GM18870 (cell line): ENCODE data around the gene ZBED6.
"Not testable (repeated sequence)": the region's sequence is repeated elsewhere in the genome, so short reads cannot be mapped to it uniquely, and the experiment has no call there.

Experiments
- ATAC-seq: cut with Tn5 transposase; IDR thresholded peaks from one replicate; pipeline ENCODE4 v1.9.1; 2021; ENCODE audit warnings: moderate library complexity; ENCODE audit not compliant: unreplicated experiment

The ZBED6 gene

DNA sequence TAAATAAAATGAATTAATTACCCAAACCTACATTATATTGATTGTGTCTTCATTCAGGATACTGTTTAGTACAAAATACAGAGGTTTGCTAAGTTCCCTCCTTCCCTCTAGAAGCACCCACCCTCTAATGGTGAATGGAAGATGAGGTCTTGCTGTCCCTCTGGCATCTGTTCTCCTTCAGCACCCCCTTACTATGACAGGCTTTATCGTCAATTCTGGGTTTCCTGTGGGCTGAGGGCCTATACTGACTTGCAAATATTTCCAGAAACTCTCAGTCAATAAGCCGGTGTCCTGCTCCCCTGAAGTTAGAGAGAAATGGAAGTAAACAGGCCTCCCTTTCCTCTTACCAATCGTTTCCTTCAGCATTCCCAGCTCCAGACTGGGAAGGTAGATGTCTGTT is 17.3 kb upstream of the ZBED6 start:
- ATAC-seq: no peak

DNA sequence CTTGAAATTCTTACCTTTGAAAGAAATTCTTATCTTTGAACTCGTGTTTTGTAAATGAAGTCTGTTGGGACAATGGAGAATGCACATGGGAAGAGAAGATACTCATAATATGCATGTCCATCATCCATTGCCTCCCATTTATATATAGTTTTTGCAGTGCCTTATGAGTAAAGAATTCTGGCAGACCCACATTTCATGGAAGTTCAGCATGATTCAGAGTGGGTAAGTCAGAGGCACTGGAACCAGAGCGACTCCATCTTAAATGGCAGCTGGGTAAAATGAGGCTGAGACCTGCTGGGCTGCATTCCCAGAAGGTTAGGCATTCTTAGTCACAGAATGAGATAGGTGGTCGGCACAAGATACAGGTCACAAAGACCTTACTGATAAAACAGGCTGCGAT is 16.6 kb upstream of the ZBED6 start:
- no peak for ATAC-seq

DNA sequence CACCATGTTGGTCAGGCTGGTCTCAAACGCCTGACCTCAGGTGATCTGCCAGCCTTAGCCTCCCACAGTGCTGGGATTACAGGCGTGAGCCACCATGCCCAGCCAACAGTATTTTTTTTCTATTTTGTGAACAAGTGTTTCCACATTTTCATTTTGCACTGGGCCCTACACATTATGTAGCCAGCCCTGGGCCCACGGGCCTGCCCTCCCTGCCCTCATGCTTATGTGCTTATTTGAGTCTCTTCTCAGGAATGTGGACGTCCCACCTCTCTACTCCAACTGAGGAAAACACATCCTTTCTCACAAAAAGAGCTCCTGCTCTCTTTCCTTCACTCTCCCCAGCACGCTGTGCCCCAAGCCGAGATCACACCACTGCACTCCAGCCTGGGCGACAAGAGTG is 13.5 kb upstream of the ZBED6 start:
- no peak for ATAC-seq

DNA sequence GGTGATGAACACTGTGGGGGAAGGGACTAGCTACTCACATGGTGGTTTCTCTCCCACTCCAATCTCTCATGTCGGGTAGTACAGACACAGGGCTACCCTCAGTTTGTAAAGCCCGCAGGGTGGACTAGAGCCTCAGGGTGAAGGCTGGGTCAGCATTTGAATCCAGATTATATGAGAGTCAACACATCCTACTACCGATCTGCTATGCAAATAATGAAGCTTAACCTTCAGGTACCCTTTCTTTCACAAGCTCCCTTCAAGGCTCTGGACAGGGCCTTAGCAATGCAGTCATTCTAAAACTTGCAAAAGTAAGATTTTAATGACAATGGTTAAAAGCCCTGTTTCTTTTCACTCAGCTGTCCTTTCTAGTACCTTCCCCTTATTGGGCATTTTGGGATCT is 5.5 kb upstream of the ZBED6 start:
- ATAC-seq: no peak

DNA sequence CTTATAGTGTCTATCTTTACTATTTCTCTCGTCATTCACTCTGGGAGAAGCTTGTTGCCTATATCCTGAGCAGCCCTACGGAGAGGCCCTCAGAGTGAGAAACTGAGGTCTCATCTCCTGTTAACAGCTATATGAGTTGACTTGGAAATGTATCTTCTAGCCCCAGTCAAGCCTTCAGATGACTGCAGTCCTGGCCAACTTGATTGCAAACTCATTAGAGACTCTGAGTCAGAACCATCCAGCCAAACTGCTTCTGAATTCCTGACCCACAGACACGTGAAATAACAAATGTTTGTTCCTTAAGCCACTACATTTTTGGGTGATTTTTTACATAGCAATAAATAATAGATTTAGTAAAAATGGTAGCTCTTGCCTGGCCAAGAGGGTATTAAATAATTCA is 3.9 kb upstream of the ZBED6 start:
- ATAC-seq: no peak

DNA sequence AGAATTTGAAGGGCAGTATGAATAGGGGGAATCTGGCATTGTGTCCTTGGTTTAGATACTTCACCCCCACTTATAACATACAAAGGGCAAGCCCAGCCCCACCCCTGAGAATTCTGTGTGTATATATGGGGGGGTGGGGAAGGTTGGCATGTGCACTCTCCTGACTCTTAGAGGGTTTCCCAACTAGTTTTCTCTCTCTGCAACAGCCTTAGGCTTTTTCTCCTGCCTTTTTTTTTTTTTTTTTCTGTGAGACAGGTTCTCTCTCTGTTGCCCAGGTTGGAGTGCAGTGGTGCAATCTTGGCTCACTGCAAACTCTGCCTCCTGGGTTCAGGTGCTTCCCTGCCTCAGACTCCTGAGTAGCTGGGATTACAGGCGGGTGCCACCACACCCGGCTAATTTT is 2.9 kb upstream of the ZBED6 start:
- no peak for ATAC-seq

DNA sequence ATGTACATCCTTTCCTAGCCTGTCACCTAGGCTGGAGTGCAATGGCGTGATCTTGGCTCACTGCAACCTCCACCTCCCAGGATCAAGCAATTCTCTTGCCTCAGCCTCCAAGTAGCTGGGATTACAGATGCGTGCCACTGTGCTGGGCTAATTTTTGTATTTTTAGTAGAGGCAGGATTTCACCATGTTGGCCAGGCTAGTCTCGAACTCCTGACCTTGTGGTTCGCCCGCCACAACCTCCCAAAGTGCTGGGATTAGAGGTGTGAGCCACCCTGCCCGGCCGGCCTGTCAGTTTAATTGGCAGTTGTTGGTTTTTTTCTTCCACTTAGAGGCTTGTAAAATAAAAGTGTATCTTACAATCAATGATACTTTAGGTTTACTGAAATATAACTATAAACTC is 1.9 kb upstream of the ZBED6 start:
- not testable (repeated sequence) for ATAC-seq

DNA sequence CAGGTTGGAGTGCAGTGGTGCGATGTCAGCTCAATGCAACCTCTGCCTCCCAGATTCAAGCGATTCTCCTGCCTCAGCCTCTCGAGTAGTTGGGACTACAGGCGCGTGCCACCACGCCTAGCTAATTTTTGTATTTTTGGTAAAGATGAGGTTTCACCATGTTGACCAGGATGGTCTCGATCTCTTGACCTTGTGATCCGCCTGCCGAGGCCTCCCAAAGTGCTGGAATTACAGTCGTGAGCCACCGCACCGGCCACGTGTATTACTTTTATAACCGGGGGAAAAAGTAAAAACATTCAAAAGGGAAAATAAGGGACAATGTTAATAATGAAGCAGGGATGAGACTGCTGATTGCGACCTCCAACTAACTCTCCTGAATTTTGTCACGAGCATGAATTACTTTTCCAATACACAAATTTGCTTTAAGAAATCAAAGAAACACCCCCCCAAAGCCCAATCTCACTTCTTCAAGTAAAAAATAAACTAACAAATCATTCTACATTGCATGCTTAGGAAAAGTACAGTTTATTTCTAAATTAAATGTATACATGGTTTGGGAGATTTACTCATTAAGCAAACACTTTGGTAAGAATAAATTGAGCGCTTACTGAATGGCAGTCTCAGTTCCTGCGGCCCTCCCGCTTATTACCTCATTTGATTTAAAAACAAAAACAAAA is 521 bp upstream of the ZBED6 start:
- ATAC-seq: no peak

DNA sequence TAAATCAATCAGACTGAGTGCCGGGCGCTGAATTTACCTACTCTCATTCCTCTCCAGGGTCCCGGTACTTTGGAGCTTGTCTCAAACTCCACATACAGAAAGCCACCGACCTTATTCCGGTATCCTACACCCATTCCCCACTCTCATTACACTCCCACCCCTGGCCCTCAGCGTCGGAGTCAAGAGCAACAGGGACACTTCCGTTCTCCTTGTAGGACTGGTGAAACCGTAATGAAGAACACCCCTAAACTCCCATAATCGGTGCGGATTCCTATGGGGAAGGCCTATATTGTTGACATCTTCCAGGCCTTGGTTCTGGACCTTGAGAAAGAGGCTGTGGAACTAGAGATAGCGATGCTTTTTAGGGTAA is 798 bp downstream of the ZBED6 start:
- ATAC-seq: no peak

DNA sequence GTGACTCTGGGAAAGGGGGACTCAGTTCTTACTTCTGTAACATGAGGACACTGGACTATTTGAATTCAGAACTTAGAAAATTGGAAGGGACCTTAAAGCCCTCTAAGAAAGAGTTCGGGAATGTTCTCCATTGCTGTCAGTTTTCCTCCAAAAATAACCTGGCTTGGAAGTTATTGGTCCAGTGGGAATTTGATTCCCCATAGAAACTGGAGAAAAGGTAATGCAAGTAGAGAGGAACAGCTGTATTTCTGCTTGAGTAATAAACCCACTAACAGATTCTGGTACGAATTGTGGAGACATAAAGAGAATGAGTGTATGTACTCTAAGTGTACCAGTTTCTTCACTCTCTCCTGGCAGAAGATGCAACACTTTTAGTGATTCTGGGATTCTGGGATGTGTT is 1.8 kb downstream of the ZBED6 start:
- ATAC-seq: no peak

DNA sequence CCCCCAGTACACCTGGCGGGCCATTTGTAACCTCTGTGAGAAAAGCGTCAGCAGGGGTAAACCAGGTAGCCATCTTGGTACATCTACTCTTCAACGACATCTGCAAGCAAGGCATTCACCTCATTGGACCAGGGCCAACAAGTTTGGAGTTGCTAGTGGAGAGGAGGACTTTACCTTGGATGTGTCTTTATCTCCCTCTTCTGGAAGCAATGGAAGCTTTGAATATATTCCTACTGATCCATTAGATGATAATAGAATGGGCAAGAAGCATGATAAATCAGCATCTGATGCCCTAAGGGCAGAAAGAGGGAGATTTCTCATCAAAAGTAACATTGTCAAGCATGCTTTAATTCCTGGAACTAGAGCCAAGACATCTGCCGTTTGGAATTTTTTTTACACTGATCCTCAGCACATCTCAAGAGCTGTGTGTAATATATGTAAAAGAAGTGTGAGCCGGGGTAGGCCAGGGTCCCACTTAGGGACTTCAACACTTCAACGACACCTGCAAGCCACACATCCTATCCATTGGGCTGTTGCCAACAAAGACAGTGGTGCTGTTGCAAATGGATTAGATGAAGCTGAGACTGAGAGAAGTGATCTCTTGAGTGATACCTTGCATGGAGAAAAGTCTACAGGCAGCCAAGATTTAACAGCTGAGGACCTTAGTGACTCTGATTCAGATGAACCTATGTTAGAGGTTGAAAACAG is 2.7 kb downstream of the ZBED6 start:
- ATAC-seq: no peak

DNA sequence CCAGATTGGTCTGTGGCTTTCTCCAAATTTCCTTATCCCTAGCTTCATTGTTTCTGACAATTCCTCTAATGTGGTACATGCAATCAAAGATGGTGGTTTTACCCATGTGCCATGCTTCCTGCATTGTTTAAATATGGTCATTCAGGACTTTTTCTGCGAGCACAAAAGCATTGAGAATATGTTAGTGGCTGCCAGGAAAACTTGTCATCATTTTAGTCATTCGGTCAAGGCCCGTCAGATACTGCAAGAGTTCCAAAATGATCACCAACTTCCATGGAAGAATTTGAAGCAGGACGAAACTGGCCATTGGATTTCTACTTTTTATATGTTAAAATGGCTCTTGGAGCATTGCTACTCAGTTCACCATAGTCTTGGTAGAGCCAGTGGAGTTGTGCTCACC is 3.7 kb downstream of the ZBED6 start:
- ATAC-seq: no peak

DNA sequence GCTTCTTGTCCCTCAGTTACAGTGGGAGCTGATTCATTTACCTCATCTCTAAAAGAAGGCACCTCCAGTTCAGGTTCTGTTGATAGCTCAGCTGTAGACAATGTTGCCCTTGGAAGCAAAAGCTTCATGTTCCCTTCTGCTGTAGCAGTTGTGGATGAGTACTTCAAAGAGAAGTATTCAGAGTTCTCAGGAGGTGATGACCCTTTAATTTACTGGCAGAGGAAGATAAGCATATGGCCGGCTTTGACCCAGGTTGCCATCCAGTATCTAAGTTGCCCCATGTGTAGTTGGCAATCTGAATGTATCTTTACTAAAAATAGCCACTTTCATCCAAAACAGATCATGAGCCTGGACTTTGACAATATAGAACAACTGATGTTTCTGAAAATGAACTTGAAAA is 4.5 kb downstream of the ZBED6 start:
- ATAC-seq: no peak

DNA sequence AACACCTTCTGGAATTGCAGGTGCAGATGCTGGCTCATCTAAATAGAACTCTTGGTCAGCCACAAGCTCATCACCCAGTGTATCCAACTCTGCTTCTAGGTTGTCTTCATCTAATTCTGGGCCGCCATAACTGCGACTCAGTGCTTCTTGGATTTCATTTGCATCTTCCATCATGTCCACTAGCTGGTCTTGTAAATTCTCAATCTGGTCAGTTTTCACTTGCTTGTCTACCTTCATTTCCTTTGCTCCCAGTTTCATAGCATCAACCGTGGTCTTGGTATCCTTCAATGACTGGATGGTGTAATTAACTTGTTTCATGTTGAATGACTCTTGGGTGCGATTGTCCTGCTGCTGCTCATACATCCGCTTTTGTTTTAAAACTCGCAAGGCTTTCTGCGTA is 10.3 kb downstream of the ZBED6 start:
- ATAC-seq: no peak

DNA sequence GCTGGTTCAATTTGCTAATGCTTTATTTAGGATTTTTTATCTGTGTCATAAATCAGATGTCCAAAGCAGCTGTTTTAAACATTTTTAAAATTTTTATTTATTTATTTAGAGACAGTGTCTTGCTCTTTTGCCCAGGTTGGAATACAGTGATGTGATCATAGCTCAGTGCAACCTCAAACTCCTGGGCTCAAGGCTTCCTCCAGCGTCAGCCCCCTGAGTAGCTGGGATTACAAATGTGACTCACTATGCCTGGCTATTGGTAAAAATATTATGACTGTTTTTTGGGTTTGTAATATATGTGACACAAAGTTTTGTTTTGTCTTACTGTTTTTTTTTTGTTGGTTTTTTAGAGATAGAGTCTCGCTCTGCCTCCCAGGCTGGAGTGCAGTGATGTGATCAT is 11.8 kb downstream of the ZBED6 start:
- no peak for ATAC-seq

DNA sequence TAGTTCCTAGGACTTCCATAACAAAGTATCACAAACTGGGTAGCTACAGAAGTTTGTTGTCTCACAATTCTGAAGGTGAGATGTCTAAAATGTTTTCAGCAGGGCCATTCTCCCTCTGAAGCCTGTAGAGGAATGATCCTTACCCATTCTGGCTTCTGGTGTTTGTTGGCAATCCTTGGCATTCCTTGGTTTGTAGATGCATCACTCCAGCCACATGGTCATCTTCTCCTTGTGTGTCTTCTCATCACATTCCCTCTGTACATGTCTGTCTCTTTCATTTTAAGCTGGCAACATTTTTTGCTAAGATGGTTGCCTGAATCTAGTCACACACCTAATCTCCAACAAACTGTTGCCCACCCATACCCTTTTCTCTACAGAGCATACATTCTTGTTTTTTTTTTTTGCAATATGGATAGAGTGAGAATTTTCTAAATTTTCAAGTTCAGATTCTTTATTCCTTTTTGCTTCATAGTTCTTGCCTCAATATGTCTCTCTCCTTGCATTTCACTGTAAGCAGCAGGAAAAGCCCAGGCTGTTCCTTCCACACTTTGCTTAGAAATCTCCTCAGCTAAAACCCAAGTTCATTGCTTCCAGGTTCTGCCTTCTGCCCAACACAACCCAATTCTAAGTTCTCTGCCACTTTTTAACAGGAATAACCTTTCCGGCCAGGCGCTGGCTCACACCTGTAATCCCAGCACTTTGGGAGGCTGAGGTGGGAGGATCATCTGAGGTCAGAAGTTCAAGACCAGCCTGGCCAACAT is 18.3 kb downstream of the ZBED6 start:
- ATAC-seq: no peak

DNA sequence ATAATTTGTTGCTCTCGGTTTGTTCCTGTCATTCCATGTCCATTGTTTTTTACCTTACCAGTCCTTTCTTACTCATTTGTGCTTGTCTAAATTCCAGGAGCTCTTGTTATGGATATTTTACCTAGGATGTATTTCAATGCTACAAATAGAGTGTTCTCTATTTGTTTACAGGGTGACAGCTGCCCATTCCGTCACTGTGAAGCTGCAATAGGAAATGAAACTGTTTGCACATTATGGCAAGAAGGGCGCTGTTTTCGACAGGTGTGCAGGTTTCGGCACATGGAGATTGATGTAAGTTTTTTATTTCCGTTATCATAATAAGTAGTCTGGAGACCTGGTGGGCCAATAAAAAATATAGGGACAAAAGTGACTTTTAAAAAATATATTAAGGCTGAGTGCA is 23.0 kb downstream of the ZBED6 start:
- ATAC-seq: no peak

DNA sequence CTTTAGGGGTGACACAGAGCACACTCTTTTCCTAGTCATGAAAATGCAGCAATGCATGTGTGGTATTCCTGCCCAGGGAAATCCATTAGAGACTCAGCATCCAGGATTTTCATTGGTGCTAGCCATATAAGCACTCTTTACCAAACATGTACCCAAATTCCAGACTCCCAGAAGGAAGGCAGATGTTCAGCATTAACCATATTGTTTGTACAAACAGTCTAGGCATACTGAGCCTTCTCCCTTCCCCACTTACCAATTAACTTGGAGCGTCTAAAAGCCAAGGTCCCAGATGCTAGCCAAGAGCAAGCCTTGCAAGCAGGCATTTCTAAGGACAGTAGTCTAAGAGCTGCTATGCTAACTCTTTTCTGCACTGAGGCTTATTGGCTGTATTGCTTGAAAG is 27.9 kb downstream of the ZBED6 start:
- ATAC-seq: no peak

DNA sequence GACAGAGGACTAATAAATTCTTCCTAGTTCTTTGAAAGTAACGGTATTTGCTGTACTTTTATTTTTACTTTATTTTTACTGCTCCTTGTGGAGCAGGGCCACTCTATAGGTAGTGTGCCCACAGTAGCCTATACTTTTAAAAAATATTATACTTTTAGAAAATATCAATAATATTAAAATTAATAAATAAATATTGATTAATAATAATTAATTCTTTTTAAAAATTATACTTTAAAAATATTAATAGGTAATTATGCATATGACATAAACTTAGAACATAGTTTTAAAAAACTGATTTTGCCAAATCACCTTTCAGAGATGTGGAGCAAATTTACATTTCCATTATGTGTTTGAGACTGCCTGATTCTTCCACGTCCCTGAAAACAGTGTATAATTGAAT is 30.8 kb downstream of the ZBED6 start:
- no peak for ATAC-seq

DNA sequence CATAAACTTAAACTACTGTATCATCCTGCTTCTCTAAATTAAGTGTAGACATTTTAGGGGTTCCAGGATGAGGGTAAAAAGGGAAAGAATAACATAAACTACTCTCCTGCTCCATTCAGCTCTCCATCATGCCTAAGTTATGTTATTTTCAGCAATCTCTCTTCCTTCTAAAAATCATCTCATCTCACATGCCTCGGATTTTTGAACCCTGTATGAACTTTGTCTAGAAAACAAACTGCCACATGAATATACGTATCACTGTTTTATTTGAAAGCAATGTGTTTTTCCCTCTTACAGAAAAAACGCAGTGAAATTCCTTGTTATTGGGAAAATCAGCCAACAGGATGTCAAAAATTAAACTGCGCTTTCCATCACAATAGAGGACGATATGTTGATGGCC is 32.6 kb downstream of the ZBED6 start:
- no peak for ATAC-seq

DNA sequence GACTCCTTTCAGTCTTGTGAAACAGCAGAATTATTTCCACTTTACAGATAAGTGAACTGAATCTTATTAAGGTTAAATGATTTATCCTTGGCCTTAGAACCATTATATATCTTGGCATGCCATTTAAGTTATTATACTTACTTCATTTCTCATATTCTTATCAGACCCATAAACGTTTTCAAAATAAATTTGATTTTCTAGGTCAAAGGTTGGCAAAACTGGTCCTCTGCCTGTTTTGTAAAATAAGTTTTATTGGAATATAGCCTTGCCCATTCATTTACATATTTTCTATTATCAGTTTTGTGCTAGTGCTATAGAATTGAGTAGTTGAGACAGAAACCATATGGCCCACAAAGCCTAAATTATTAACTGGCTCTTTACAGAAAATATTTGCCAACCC is 33.1 kb downstream of the ZBED6 start:
- no peak for ATAC-seq

DNA sequence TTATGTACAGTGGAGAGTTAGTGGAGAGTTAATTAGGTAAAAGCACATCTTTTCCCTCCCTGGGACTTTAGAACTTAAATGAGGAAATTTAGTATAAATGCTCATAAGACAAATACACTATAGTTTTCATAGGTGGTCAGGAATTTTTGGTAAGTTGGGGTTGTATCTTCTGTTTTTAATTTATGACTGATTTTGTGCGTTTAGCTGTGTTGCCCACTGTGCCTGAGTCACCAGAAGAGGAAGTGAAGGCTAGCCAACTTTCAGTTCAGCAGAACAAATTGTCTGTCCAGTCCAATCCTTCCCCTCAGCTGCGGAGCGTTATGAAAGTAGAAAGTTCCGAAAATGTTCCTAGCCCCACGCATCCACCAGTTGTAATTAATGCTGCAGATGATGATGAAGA is 33.8 kb downstream of the ZBED6 start:
- ATAC-seq: not testable (repeated sequence)
